K562 (cell line): ENCODE measurements around the gene ETV4. TPM values are rescaled to one million over a fixed set of nuclear protein-coding genes. Genes with fewer than 3 reads are reported as not detected.

Experiments used
- ATAC-seq: fragments of 200-7000 bp; cut with Tn5 transposase; 3 replicates; pipeline ENCODE4 v1.9.1; 2020; ENCODE audit warnings: moderate library complexity
- BruUV-seq: library from RNA; stranded (reverse); fragments of 400-500 nt; replicated peaks from 2 replicates; lab custom pipeline; 2021; lab: Mats Ljungman, UMichigan
- CTCF ChIA-PET: fragments of 300-600 bp; formaldehyde crosslinking; extraction: SDS; loops from one replicate; lab custom pipeline; 2021; ENCODE audit warnings: low intra/inter-chr PET ratio; lab: Yijun Ruan, JAX
- POLR2A ChIA-PET: fragments of 300-600, 350-650 bp; sonication (Branson Sonifier 250); formaldehyde crosslinking; extraction: SDS; loops from one replicate; lab custom pipeline; 2021; ENCODE audit warnings: antibody characterized with exemption, inconsistent platforms; lab: Yijun Ruan, JAX
- DNase-seq, 4 experiments: peaks; one replicate each; pipeline versions ENCODE4 v3.0.0 to v3.0.0-alpha.2; 2011 to 2018; ENCODE audit warnings: low spot score in 3 of 4, mixed read lengths in 3 of 4; ENCODE audit errors: extremely low read depth in 1 of 4
- FAIRE-seq: peaks from 2 replicates; lab custom pipeline; 2011; peaks lifted over from hg19 to GRCh38; lab: Jason Lieb, UNC
- H2AFZ ChIP-seq: 2 replicates; pipeline ENCODE4 v1.6.0; 2011; ENCODE audit warnings: low read depth, low read length, control low read depth, inconsistent platforms
- H3K27ac ChIP-seq: fragments of 200-600 bp; 3 replicates; pipeline ENCODE4 v1.8.0; 2011; ENCODE audit warnings: low read depth, mild to moderate bottlenecking, control low read depth, inconsistent platforms, low read length, moderate library complexity, mixed read lengths; ENCODE audit errors: extremely low read depth
- H3K27me3 ChIP-seq, 2 experiments: fragments of 300-600 bp in 1 of 2; 2 replicates in 1 of 2; 3 replicates in 1 of 2; pipeline versions ENCODE4 v1.6.0 to v1.8.0; 2011; ENCODE audit warnings: inconsistent platforms in 2 of 2, low read length in 2 of 2, mild to moderate bottlenecking in 1 of 2, mixed read lengths in 1 of 2, moderate library complexity in 1 of 2; ENCODE audit not compliant: control insufficient read depth in 2 of 2, insufficient read depth in 2 of 2
- H3K36me3 ChIP-seq: fragments of 300-600 bp; 3 replicates; pipeline ENCODE4 v1.8.0; 2011; ENCODE audit warnings: mild to moderate bottlenecking, low read length, inconsistent platforms; ENCODE audit not compliant: control insufficient read depth, insufficient read depth
- H3K4me1 ChIP-seq, 2 experiments: fragments of 200-600 bp in 1 of 2; replicated peaks in 1 of 2; 2 replicates in 1 of 2; 3 replicates in 1 of 2; pipeline versions ENCODE4 v1.5.1 to v1.8.0; 2011; ENCODE audit warnings: inconsistent platforms in 2 of 2, low read length in 2 of 2, mild to moderate bottlenecking in 1 of 2, mixed read lengths in 1 of 2, moderate library complexity in 1 of 2; ENCODE audit not compliant: control insufficient read depth in 2 of 2, insufficient read depth in 2 of 2
- H3K4me2 ChIP-seq: 2 replicates; pipeline ENCODE4 v1.6.1; 2011; ENCODE audit warnings: low read length, control low read depth, inconsistent platforms, mixed read lengths; ENCODE audit not compliant: insufficient read depth
- H3K4me3 ChIP-seq: fragments of 200-600 bp; sonication (generic), shearing (Covaris generic); 2 replicates; pipeline ENCODE4 v1.5.1; 2016; ENCODE audit warnings: control low read depth, inconsistent platforms
- H3K79me2 ChIP-seq: fragments of 200-600 bp; 3 replicates; pipeline ENCODE4 v1.8.0; 2011; ENCODE audit warnings: low read length, inconsistent platforms; ENCODE audit not compliant: control insufficient read depth, insufficient read depth
- H3K9ac ChIP-seq, 2 experiments: 2 replicates each; pipeline versions ENCODE4 v1.6.0 to v1.6.1; 2011; ENCODE audit warnings: low read depth in 2 of 2, low read length in 2 of 2, control low read depth in 1 of 2, inconsistent platforms in 1 of 2, mild to moderate bottlenecking in 1 of 2, mixed read lengths in 1 of 2; ENCODE audit not compliant: insufficient read depth in 1 of 2
- H3K9me1 ChIP-seq: one replicate; pipeline ENCODE4 v1.6.0; 2011; ENCODE audit warnings: inconsistent platforms, mild to moderate bottlenecking, low read length, moderate library complexity; ENCODE audit not compliant: control insufficient read depth, insufficient read depth
- H3K9me3 ChIP-seq: replicated peaks from 2 replicates; pipeline ENCODE4 v1.5.1; 2011; ENCODE audit warnings: low read depth, low read length, inconsistent platforms; ENCODE audit not compliant: control insufficient read depth, insufficient read depth
- H4K20me1 ChIP-seq: replicated peaks from 2 replicates; pipeline ENCODE4 v1.6.1; 2011; ENCODE audit warnings: low read length, inconsistent platforms, mixed read lengths; ENCODE audit not compliant: control insufficient read depth, insufficient read depth
- FUS ChIP-seq: fragments of 200-400 bp; formaldehyde crosslinking; optimal IDR thresholded peaks from 2 replicates; pipeline ENCODE3; 2017; ENCODE audit warnings: low read depth, low read length
- ID3 ChIP-seq, 2 experiments: fragments of 250-450 bp in 1 of 2; fragments of 450-650 bp in 1 of 2; sonication (Bioruptor Pico) in 1 of 2; IDR thresholded peaks; 2 replicates each; pipeline versions ENCODE4 v1.6.1 to v1.8.0; 2016 to 2021; ENCODE audit warnings: mild to moderate bottlenecking in 2 of 2, moderate library complexity in 2 of 2, missing compliant biosample characterization in 1 of 2, missing genetic modification characterization in 1 of 2
- SMARCA5 ChIP-seq: fragments of 450-650 bp; IDR thresholded peaks from 2 replicates; pipeline ENCODE4 v1.6.1; 2016
- WGBS: fragments of 100-300 bp; shearing (Covaris generic); methylation state at CpG from one replicate; pipeline ENCODE4 v1.1.6; 2016; ENCODE audit warnings: low coverage, mixed read lengths; ENCODE audit not compliant: insufficient coverage; ENCODE audit errors: missing lambda C conversion rate; 5-methylcytosine and 5-hydroxymethylcytosine counted together
- in situ Hi-C: fragments of 300-500 bp; cut with MboI; formaldehyde crosslinking; loops from 4 replicates; pipeline ENCODE4 v1.15.0; 2018; ENCODE audit warnings: inconsistent platforms, mixed read lengths
- intact Hi-C: fragments of 100-400 bp; cut with micrococcal nuclease; formaldehyde crosslinking; loops from 2 replicates; pipeline ENCODE4 v1.14.2; 2022
- polyA plus RNA-seq, 8 experiments: library from polyadenylated mRNA; depleted of rRNA in 4 of 8; stranded (reverse) in 5 of 8; unstranded in 3 of 8; fragments of >200 nt; fragmentation: Nextera tagmentation in 2 of 8; fragmentation: Illumina TruSeq in 1 of 8; extraction: Ambion mirVana in 2 of 8; extraction: Trizol in 1 of 8; gene quantifications; 2 replicates each; pipeline versions ENCODE4 v1.2.1 to v1.2.3, GENCODE V29; 2011 to 2014; ENCODE audit warnings: inconsistent platforms in 1 of 8, missing spikeins in 1 of 8
- total RNA-seq, 7 experiments: library from RNA; depleted of rRNA in 6 of 7; stranded (reverse); fragments of >200 nt in 6 of 7; fragmentation: Illumina TruSeq in 2 of 7; extraction: Trizol in 2 of 7; gene quantifications; 2 replicates each; pipeline versions ENCODE4 v1.2.1 to v1.2.3, GENCODE V29; 2011 to 2021; ENCODE audit warnings: low replicate concordance in 1 of 7
- TF ChIP-seq, protein P1 (sequence below): fragments of 250-450 bp; sonication (Bioruptor Pico); IDR thresholded peaks from 2 replicates; pipeline ENCODE4 v1.8.0; 2022; ENCODE audit warnings: moderate library complexity, mild to moderate bottlenecking, inconsistent platforms

ETV4 gene
- total and polyA plus RNA-seq, 9 of the 15 experiments (the other 6 are each of a cell fraction or from before 2014, with no cell fraction given), result 5.5 to 66.3 (median 28.2) TPM

DNA sequence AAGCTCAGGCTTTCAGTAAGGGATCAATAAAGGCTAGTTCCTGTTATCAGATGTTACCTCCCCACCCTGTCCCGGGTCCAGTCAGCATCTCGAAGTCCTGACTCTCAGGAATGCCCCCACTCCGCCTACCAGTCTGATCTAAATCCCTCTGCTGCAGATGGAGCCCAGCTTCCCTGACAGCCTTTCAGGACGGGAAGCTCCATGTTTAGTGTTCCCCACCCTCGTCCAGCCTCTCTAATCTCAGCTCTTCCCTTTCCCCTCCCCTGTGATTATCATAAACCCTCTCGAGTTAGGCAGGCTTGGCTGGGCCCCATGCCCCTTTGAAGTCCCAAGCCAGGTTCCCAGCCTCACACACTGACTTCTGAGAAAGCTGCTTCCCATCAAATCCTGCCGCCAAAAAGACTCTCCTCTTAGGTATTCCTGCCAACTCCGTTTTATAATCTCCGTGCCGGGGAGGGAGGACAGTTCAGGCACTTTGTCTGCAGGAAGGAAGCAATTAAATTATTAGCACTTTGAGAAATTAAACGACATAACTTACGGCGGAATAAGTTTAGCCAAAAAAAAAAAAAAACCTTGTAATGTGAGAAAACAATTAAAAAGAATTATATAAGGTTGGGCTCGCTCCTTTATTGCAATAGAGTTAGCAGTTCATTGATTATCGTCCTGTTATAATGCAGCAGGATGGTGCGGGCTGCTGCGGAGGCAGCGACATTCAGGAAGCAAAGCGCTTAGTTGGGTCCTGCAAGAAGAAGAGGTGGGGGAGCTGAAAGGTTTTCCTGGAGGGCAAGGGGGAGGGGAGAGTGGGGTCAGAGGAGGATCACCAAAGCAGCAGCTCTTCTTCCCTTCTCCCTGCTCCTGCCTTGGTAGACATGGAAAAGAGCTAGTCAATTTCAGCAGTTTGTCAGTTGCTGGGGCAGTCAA lies 16.8 kb upstream of the ETV4 start:
- no peaks in the 10 kb centered on the region; a peak in 2 of 5 replicates for H3K4me1 ChIP-seq
- H3K27ac ChIP-seq, result no peak overlapping the region
- H3K9me1 ChIP-seq, result no peaks in the 10 kb centered on the region
- TF ChIP-seq SMARCA5, result no peak
- TF ChIP-seq, protein P1, sequence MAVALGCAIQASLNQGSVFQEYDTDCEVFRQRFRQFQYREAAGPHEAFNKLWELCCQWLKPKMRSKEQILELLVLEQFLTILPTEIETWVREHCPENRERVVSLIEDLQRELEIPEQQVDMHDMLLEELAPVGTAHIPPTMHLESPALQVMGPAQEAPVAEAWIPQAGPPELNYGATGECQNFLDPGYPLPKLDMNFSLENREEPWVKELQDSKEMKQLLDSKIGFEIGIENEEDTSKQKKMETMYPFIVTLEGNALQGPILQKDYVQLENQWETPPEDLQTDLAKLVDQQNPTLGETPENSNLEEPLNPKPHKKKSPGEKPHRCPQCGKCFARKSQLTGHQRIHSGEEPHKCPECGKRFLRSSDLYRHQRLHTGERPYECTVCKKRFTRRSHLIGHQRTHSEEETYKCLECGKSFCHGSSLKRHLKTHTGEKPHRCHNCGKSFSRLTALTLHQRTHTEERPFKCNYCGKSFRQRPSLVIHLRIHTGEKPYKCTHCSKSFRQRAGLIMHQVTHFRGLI (CRISPR knock-in tag), result no peak
- TF ChIP-seq FUS, result no peak
- no peak for TF ChIP-seq ID3 (CRISPR knock-in tag; IDR thresholded peaks at IDR 0.05)
- no peak for TF ChIP-seq ID3 (tag; IDR thresholded peaks at IDR 0.05)
- TF ChIP-seq, all 486 proteins: peak for 0
- no TSS peak for BruUV-seq
- WGBS, result 17% methylated on average over 19 of the region's 19 CpGs
- Histone ChIP-seq H3K27me3 (no peaks in the 10 kb centered on the region; a peak in 1 of 5 replicates), H3K36me3 (no peaks in the 10 kb centered on the region), H2AFZ (no peak overlapping the region), H3K9ac (no peak overlapping the region), H3K79me2 (no peaks in the 10 kb centered on the region), H3K4me2 (no peak overlapping the region), H3K4me3 (no peak overlapping the region), H4K20me1 (no peaks in the 10 kb centered on the region), H3K9me3 (no peaks in the 10 kb centered on the region)
- intact Hi-C loops (no loop called here), in situ Hi-C loops (no loop called here)
- CTCF ChIA-PET, result interaction anchor here (0.8 kb wide), 1 partner anchor 14 kb away, joined by 3 read pairs; no protein-coding TSS in a partner anchor
- DNase-seq, result no peak
- no peak for ATAC-seq
- POLR2A ChIA-PET, result interaction anchor here (0.9 kb wide), 1 partner anchor 13 kb away, joined by 3 read pairs; no protein-coding TSS in a partner anchor
- no peak for FAIRE-seq
